Embryonic facial prominence (tissue), 1 donor: ENCODE results near the gene MYO15B.

Source experiments
- DNase-seq: peaks from one replicate; pipeline ENCODE4 v3.0.0-alpha.2; 2016; ENCODE audit errors: extremely low spot score

Gene MYO15B

GRCh38 chr17:75639327-75639726 is 51.7 kb downstream of the MYO15B start:
- no peak for DNase-seq

- DNase-seq = no peak
Observed at GRCh38 chr17:75639771-75640555, 52.4 kb downstream of the MYO15B start.

- no peak for DNase-seq
Observed at GRCh38 chr17:75640556-75641119, 53.0 kb downstream of the MYO15B start.

GRCh38 chr17:75641343-75641742 is 53.7 kb downstream of the MYO15B start:
- DNase-seq = no peak

GRCh38 chr17:75642182-75642783 is 54.7 kb downstream of the MYO15B start:
- no peak for DNase-seq

GRCh38 chr17:75642784-75643642 is 55.4 kb downstream of the MYO15B start:
- no peak for DNase-seq

- no peak for DNase-seq
Observed at GRCh38 chr17:75643643-75644017, 56.0 kb downstream of the MYO15B start.

- no peak for DNase-seq
Observed at GRCh38 chr17:75645501-75645888, 57.9 kb downstream of the MYO15B start.

- no peak for DNase-seq
Observed at GRCh38 chr17:75645889-75646637, 58.5 kb downstream of the MYO15B start.

GRCh38 chr17:75646638-75646992 is 59.0 kb downstream of the MYO15B start:
- DNase-seq = no peak

GRCh38 chr17:75647061-75647460 is 59.5 kb downstream of the MYO15B start:
- DNase-seq = no peak

GRCh38 chr17:75647921-75648320 is 60.3 kb downstream of the MYO15B start:
- no peak for DNase-seq

GRCh38 chr17:75649687-75650086 is 62.1 kb downstream of the MYO15B start:
- DNase-seq = no peak

- DNase-seq = no peak
Observed at GRCh38 chr17:75650874-75651273, 63.3 kb downstream of the MYO15B start.

- no peak for DNase-seq
Observed at GRCh38 chr17:75652341-75652740, 64.7 kb downstream of the MYO15B start.

GRCh38 chr17:75652934-75653549 is 65.4 kb downstream of the MYO15B start:
- no peak for DNase-seq

- no peak for DNase-seq
Observed at GRCh38 chr17:75654176-75654575, 66.6 kb downstream of the MYO15B start.

GRCh38 chr17:75658237-75658636 is 70.6 kb downstream of the MYO15B start:
- DNase-seq = no peak

GRCh38 chr17:75661531-75661930 is 73.9 kb downstream of the MYO15B start:
- no peak for DNase-seq

GRCh38 chr17:75662511-75662910 is 74.9 kb downstream of the MYO15B start:
- no peak for DNase-seq

- DNase-seq = no peak
Observed at GRCh38 chr17:75664099-75664549, 76.5 kb downstream of the MYO15B start.
